ENCODE data around the gene LSAMP. TPM values are rescaled to one million over a fixed set of nuclear protein-coding genes. Genes with fewer than 3 reads are reported as not detected.

The LSAMP gene
- polyA plus RNA-seq, 1 donor, result 7.6 TPM

GRCh38 chr3:116032176-116032575 is 413.1 kb downstream of the LSAMP start:
- 100% methylated on average over 1 of the region's 1 CpG for WGBS (ENCODE audit: insufficient coverage, low lambda C conversion rate)
- Histone ChIP-seq H3K27me3 (ENCODE audit: control insufficient read depth, insufficient read depth, low read length) (no peaks in the 10 kb centered on the region), H3K36me3 (ENCODE audit: control insufficient read depth, insufficient read depth, low read length) (no peaks in the 10 kb centered on the region), H3K4me1 (ENCODE audit: control insufficient read depth, insufficient read depth, low read length) (no peaks in the 10 kb centered on the region), H3K9me3 (ENCODE audit: control insufficient read depth, low read depth, low read length) (no peaks in the 10 kb centered on the region), H3K4me3 (ENCODE audit: low read length) (no peak overlapping the region), H3K27ac (ENCODE audit: low read length) (no peak overlapping the region)
- DNase-seq, result no peak

GRCh38 chr3:116030131-116030850 is 415.0 kb downstream of the LSAMP start:
- no peak for DNase-seq
- 90% methylated on average over 2 of the region's 5 CpGs for WGBS (ENCODE audit: insufficient coverage, low lambda C conversion rate)
- H3K36me3 ChIP-seq (ENCODE audit: control insufficient read depth, insufficient read depth, low read length), result no peaks in the 10 kb centered on the region

GRCh38 chr3:116029266-116029665 is 416.0 kb downstream of the LSAMP start:
- WGBS (ENCODE audit: insufficient coverage, low lambda C conversion rate), result 80% methylated on average over 1 of the region's 2 CpGs
- Histone ChIP-seq H3K36me3 (ENCODE audit: control insufficient read depth, insufficient read depth, low read length) (no peaks in the 10 kb centered on the region), H3K4me3 (ENCODE audit: low read length) (no peak overlapping the region), H3K9me3 (ENCODE audit: control insufficient read depth, low read depth, low read length) (no peaks in the 10 kb centered on the region), H3K27me3 (ENCODE audit: control insufficient read depth, insufficient read depth, low read length) (no peaks in the 10 kb centered on the region), H3K27ac (ENCODE audit: low read length) (no peak overlapping the region), H3K4me1 (ENCODE audit: control insufficient read depth, insufficient read depth, low read length) (no peaks in the 10 kb centered on the region)
- no peak for DNase-seq

More at GRCh38 chr3:116030131-116030850, 415.0 kb downstream of the LSAMP start:
- Histone ChIP-seq H3K27ac (ENCODE audit: low read length) (no peak overlapping the region), H3K4me3 (ENCODE audit: low read length) (no peak overlapping the region), H3K27me3 (ENCODE audit: control insufficient read depth, insufficient read depth, low read length) (no peaks in the 10 kb centered on the region), H3K4me1 (ENCODE audit: control insufficient read depth, insufficient read depth, low read length) (no peaks in the 10 kb centered on the region), H3K9me3 (ENCODE audit: control insufficient read depth, low read depth, low read length) (no peaks in the 10 kb centered on the region)

- no peaks in the 10 kb centered on the region for H3K27me3 ChIP-seq (ENCODE audit: control insufficient read depth, insufficient read depth, low read length)
- no peak for DNase-seq
- H3K9me3 ChIP-seq (ENCODE audit: control insufficient read depth, low read depth, low read length), result no peaks in the 10 kb centered on the region
- no peak overlapping the region for H3K27ac ChIP-seq (ENCODE audit: low read length)
- H3K36me3 ChIP-seq (ENCODE audit: control insufficient read depth, insufficient read depth, low read length), result no peaks in the 10 kb centered on the region
- WGBS (ENCODE audit: insufficient coverage, low lambda C conversion rate), result no CpG with 5 or more reads among the region's 1 CpG
- H3K4me3 ChIP-seq (ENCODE audit: low read length), result no peak overlapping the region
- H3K4me1 ChIP-seq (ENCODE audit: control insufficient read depth, insufficient read depth, low read length), result no peaks in the 10 kb centered on the region
Observed at GRCh38 chr3:116028157-116028556, 417.1 kb downstream of the LSAMP start.

GRCh38 chr3:116020989-116021388 is 424.3 kb downstream of the LSAMP start:
- DNase-seq, result peak in 1 of 2 donors; percentile 8
- no peaks in the 10 kb centered on the region for H3K27me3 ChIP-seq (ENCODE audit: control insufficient read depth, insufficient read depth, low read length)
- 75% methylated on average over 1 of the region's 1 CpG for WGBS (ENCODE audit: insufficient coverage, low lambda C conversion rate)
- no peak overlapping the region for H3K27ac ChIP-seq (ENCODE audit: low read length)
- H3K4me1 ChIP-seq (ENCODE audit: control insufficient read depth, insufficient read depth, low read length), result no peaks in the 10 kb centered on the region
- no peak overlapping the region for H3K4me3 ChIP-seq (ENCODE audit: low read length)
- H3K36me3 ChIP-seq (ENCODE audit: control insufficient read depth, insufficient read depth, low read length), result no peaks in the 10 kb centered on the region
- H3K9me3 ChIP-seq (ENCODE audit: control insufficient read depth, low read depth, low read length), result no peaks in the 10 kb centered on the region

- no peaks in the 10 kb centered on the region for H3K27me3 ChIP-seq (ENCODE audit: control insufficient read depth, insufficient read depth, low read length)
- H3K4me3 ChIP-seq (ENCODE audit: low read length), result no peak overlapping the region
- no peak overlapping the region for H3K27ac ChIP-seq (ENCODE audit: low read length)
- H3K4me1 ChIP-seq (ENCODE audit: control insufficient read depth, insufficient read depth, low read length), result no peaks in the 10 kb centered on the region
- no peak for DNase-seq
- no peaks in the 10 kb centered on the region for H3K36me3 ChIP-seq (ENCODE audit: control insufficient read depth, insufficient read depth, low read length)
- H3K9me3 ChIP-seq (ENCODE audit: control insufficient read depth, low read depth, low read length), result no peaks in the 10 kb centered on the region
- WGBS (ENCODE audit: insufficient coverage, low lambda C conversion rate), result no CpG with 5 or more reads among the region's 4 CpGs
Observed at GRCh38 chr3:116020495-116020894, 424.8 kb downstream of the LSAMP start.

GRCh38 chr3:116019254-116019763 is 426.0 kb downstream of the LSAMP start:
- Histone ChIP-seq H3K4me3 (ENCODE audit: low read length) (no peak overlapping the region), H3K9me3 (ENCODE audit: control insufficient read depth, low read depth, low read length) (no peaks in the 10 kb centered on the region), H3K27ac (ENCODE audit: low read length) (no peak overlapping the region), H3K4me1 (ENCODE audit: control insufficient read depth, insufficient read depth, low read length) (no peaks in the 10 kb centered on the region), H3K36me3 (ENCODE audit: control insufficient read depth, insufficient read depth, low read length) (no peaks in the 10 kb centered on the region), H3K27me3 (ENCODE audit: control insufficient read depth, insufficient read depth, low read length) (no peaks in the 10 kb centered on the region)
- DNase-seq, result no peak
- no CpG with 5 or more reads among the region's 4 CpGs for WGBS (ENCODE audit: insufficient coverage, low lambda C conversion rate)

- Histone ChIP-seq H3K27me3 (ENCODE audit: control insufficient read depth, insufficient read depth, low read length) (no peaks in the 10 kb centered on the region), H3K4me3 (ENCODE audit: low read length) (no peak overlapping the region), H3K27ac (ENCODE audit: low read length) (no peak overlapping the region), H3K9me3 (ENCODE audit: control insufficient read depth, low read depth, low read length) (no peaks in the 10 kb centered on the region), H3K4me1 (ENCODE audit: control insufficient read depth, insufficient read depth, low read length) (no peaks in the 10 kb centered on the region), H3K36me3 (ENCODE audit: control insufficient read depth, insufficient read depth, low read length) (no peaks in the 10 kb centered on the region)
- no CpG with 5 or more reads among the region's 1 CpG for WGBS (ENCODE audit: insufficient coverage, low lambda C conversion rate)
- DNase-seq, result no peak
Observed at GRCh38 chr3:116018646-116019045, 426.6 kb downstream of the LSAMP start.

GRCh38 chr3:116015931-116016330 is 429.4 kb downstream of the LSAMP start:
- Histone ChIP-seq H3K4me1 (ENCODE audit: control insufficient read depth, insufficient read depth, low read length) (no peaks in the 10 kb centered on the region), H3K4me3 (ENCODE audit: low read length) (no peak overlapping the region), H3K36me3 (ENCODE audit: control insufficient read depth, insufficient read depth, low read length) (no peaks in the 10 kb centered on the region), H3K27ac (ENCODE audit: low read length) (no peak overlapping the region), H3K27me3 (ENCODE audit: control insufficient read depth, insufficient read depth, low read length) (no peaks in the 10 kb centered on the region), H3K9me3 (ENCODE audit: control insufficient read depth, low read depth, low read length) (no peaks in the 10 kb centered on the region)
- DNase-seq, result no peak
- no CpG with 5 or more reads among the region's 2 CpGs for WGBS (ENCODE audit: insufficient coverage, low lambda C conversion rate)

GRCh38 chr3:116007000-116007399 is 438.3 kb downstream of the LSAMP start:
- no peak for DNase-seq
- WGBS (ENCODE audit: insufficient coverage, low lambda C conversion rate), result 80% methylated on average over 1 of the region's 2 CpGs
- no peaks in the 10 kb centered on the region for H3K9me3 ChIP-seq (ENCODE audit: control insufficient read depth, low read depth, low read length)

GRCh38 chr3:116005404-116005803 is 439.9 kb downstream of the LSAMP start:
- peak; percentile 12 to 22 for DNase-seq
- WGBS (ENCODE audit: insufficient coverage, low lambda C conversion rate), result no CpG with 5 or more reads among the region's 4 CpGs
- Histone ChIP-seq H3K4me1 (ENCODE audit: control insufficient read depth, insufficient read depth, low read length) (no peaks in the 10 kb centered on the region), H3K4me3 (ENCODE audit: low read length) (no peak overlapping the region), H3K36me3 (ENCODE audit: control insufficient read depth, insufficient read depth, low read length) (no peaks in the 10 kb centered on the region), H3K9me3 (ENCODE audit: control insufficient read depth, low read depth, low read length) (no peaks in the 10 kb centered on the region), H3K27ac (ENCODE audit: low read length) (no peak overlapping the region), H3K27me3 (ENCODE audit: control insufficient read depth, insufficient read depth, low read length) (no peaks in the 10 kb centered on the region)

More at GRCh38 chr3:116007000-116007399, 438.3 kb downstream of the LSAMP start:
- no peaks in the 10 kb centered on the region for H3K36me3 ChIP-seq (ENCODE audit: control insufficient read depth, insufficient read depth, low read length)
- no peaks in the 10 kb centered on the region for H3K27me3 ChIP-seq (ENCODE audit: control insufficient read depth, insufficient read depth, low read length)
- no peak overlapping the region for H3K27ac ChIP-seq (ENCODE audit: low read length)
- no peaks in the 10 kb centered on the region for H3K4me1 ChIP-seq (ENCODE audit: control insufficient read depth, insufficient read depth, low read length)
- H3K4me3 ChIP-seq (ENCODE audit: low read length), result no peak overlapping the region
